Muscle layer of colon (tissue), 2 donors: Measurements from ENCODE around the gene CNN3.
A peak's percentile ranks its signal among the peaks of the same experiment; 100 is the strongest.

ENCODE experiments used
- H3K27ac ChIP-seq: one replicate; pipeline ENCODE4 v1.7.0; 2013; ENCODE audit warnings: low read depth, mild to moderate bottlenecking, low read length, moderate library complexity
- H3K27me3 ChIP-seq, 2 donors: one replicate each; pipeline ENCODE4 v1.7.0; 2013; ENCODE audit warnings: low read length in 2 of 2, mild to moderate bottlenecking in 2 of 2; ENCODE audit not compliant: insufficient read depth in 2 of 2, control insufficient read depth in 1 of 2
- H3K36me3 ChIP-seq: one replicate; pipeline ENCODE4 v1.7.0; 2013; ENCODE audit warnings: mild to moderate bottlenecking, low read length; ENCODE audit not compliant: insufficient read depth
- H3K4me1 ChIP-seq: one replicate; pipeline ENCODE4 v1.7.0; 2013; ENCODE audit warnings: mild to moderate bottlenecking, low read length; ENCODE audit not compliant: insufficient read depth
- H3K4me3 ChIP-seq, 2 donors: one replicate each; pipeline ENCODE4 v1.7.0; 2013; ENCODE audit warnings: low read length in 2 of 2, low read depth in 1 of 2, mild to moderate bottlenecking in 1 of 2, moderate library complexity in 1 of 2
- H3K9ac ChIP-seq: one replicate; pipeline ENCODE4 v1.7.0; 2013; ENCODE audit warnings: low read length
- H3K9me3 ChIP-seq: one replicate; pipeline ENCODE4 v1.7.0; 2013; ENCODE audit warnings: mild to moderate bottlenecking, low read length
- donor health status: abdominal sarcoma.
- donor health status: Adenocarcinoma of cecum.

The CNN3 gene

DNA sequence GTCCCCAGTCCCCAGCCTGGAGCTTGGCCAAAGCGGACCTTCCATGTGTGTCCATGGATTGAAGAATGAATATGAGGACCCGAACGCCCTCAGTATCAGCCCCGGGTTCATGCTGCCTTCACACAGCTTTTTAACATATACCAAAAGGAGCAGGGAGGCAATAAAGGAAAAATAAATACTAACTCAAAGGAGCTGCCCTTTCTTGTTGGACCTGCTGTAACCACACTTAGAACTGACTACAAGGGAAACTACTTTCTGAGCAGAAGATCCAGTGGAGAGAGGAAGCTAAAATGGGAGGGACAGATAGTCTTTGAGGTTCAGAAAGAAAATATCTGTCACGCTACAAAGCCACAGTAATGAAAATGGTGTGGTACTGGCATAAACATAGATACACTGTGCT lies 48.6 kb downstream of the CNN3 start:
- Histone ChIP-seq H3K36me3 (no peaks in the 10 kb centered on the region), H3K9ac (no peak overlapping the region), H3K27me3 (no peaks in the 10 kb centered on the region), H3K4me3 (no peak overlapping the region), H3K27ac (no peak overlapping the region), H3K4me1 (peaks cover 13% of the 10 kb centered on the region), H3K9me3 (no peaks in the 10 kb centered on the region)

DNA sequence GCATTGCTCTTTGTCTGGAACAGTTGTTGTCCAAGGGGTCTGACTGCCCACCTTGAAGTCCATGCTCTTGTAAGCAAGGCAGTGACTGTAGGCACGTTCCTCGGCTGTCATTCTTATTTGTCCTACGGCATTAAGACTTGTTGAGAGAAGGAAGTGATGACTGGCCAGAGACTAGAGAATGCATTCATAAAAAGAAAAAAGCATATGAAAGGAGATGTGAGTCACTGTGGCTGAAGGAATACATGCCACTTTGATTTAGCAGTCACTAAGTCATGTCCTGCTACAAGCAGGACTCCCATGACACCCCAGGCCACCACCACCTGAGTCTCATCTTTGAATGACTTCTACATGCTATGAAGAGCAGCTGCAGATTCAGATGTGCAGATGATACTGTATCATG lies 50.5 kb downstream of the CNN3 start:
- no peak overlapping the region for H3K4me3 ChIP-seq
- H3K27ac ChIP-seq: no peak overlapping the region
- no peak overlapping the region for H3K9ac ChIP-seq
- H3K36me3 ChIP-seq: no peaks in the 10 kb centered on the region
- peaks cover 18% of the 10 kb centered on the region for H3K4me1 ChIP-seq
- H3K27me3 ChIP-seq: no peaks in the 10 kb centered on the region
- no peaks in the 10 kb centered on the region for H3K9me3 ChIP-seq

DNA sequence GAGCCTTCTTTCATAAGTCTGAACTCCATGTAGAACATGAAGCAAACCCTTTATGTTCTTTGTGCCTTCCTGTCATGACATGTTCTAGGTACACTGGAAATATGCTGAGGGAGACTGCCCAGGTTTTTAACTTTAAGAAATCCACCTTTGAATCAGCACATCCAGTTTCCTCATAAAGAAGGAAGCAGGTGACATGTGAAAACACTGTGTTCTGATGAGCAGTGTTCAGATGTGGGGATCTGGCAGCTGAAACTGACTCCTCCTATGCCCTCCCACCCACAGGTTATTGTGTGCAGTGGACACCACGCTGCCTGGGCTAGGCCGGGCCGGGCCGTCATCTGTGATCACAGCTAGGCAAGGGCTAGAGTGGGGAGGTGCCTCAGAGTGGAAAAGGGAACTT lies 51.1 kb downstream of the CNN3 start:
- Histone ChIP-seq H3K9ac (no peak overlapping the region), H3K27ac (no peak overlapping the region), H3K4me3 (no peak overlapping the region), H3K27me3 (no peaks in the 10 kb centered on the region), H3K4me1 (peaks cover 18% of the 10 kb centered on the region), H3K9me3 (no peaks in the 10 kb centered on the region), H3K36me3 (no peaks in the 10 kb centered on the region)

DNA sequence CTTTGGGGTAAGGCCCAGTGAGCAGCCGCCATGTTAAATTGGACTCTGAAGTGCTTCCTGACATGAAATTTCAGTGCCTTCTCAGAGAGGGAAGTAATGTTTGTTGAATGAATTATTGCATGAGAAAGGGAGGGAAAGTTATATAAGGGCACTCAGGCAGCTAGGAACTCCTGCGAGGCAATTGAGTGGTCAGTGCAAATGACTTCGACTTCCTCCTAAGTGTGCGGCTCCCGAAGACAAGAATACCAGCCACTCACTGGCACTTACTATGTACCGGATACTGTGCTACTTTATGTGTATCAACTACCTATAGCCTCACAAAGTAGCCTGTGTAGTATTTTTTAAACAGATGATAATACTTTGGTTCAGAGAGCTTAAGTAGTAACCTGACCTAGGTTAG lies 52.5 kb downstream of the CNN3 start:
- Histone ChIP-seq H3K27me3 (no peaks in the 10 kb centered on the region), H3K4me1 (peaks cover 18% of the 10 kb centered on the region), H3K27ac (peak overlapping the region; percentile 62), H3K9ac (no peak overlapping the region), H3K4me3 (no peak overlapping the region), H3K9me3 (no peaks in the 10 kb centered on the region), H3K36me3 (no peaks in the 10 kb centered on the region)

DNA sequence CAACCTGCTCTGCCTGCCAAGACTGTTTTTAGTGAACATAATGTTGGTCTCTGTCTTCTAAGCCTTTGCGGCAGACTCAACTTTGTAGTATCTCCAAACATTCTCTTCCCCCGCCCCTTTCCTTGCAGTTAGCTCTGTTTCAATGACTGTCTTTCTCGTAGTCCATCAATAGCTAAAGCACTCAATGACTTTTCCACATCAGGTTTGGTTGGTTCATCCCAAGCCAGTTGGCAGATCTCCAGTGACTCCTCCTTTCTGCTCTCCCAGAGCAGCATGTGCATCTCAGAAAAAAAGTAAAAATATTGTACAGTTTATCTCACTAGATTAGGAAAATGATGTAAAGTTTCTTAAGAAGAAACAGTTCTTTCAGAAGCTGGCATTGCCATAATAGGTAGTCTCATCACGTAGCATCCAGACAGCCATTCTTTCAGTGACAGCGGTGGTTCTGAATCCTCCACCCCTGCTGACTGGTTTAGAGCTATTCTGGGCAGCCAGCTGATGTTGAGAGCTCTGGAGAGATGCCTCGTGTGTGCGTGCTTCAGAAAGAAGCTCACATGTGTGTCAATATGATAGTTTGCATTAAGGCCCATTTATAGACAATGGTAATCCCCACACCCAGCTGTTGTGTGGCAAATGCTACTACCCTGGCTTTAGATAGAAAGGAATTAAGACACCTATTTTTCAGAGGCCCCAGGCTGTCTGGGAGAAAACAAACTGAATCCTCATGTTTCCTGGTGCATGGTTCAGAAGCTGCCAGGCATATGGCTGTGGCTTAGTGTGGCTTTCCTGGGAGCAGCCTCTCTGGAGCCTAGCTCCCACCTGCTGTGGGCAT lies 53.2 kb downstream of the CNN3 start:
- Histone ChIP-seq H3K27ac (peak overlapping the region; percentile 62), H3K4me3 (no peak overlapping the region), H3K9me3 (no peaks in the 10 kb centered on the region), H3K4me1 (peaks cover 18% of the 10 kb centered on the region), H3K9ac (no peak overlapping the region), H3K27me3 (no peaks in the 10 kb centered on the region), H3K36me3 (no peaks in the 10 kb centered on the region)

DNA sequence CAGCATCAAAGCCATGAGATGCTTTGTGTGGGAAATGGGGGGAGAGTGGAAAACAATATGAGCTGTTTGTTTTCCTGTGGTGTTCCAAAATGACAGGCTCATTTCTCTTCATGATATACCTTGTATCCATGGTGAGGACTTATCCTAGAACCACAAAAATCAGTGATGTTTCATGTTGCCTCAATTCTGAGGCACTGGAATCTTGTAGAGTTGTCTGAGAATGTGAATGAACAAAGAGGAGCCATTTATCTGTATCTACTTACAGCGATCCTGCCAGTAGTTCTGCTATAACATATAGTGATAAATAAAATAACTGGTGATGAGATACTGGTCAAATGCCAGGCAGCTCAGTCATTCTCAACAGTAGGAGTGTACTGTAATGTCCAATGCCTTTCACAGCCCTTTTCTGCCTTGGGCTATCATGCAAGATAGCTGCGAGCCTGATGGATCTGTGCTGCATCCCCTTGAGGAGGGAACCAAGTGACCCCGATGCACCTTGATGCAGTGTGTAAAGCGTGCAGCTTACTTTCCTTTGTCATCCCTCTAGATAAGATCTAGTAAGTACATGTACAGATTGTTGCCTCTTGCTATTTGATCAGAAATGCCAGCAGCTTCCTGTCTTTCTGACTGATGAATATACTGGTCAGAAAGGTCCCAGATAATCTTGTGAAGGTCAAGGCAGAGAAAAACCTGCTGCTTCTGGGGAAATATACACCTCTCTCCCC lies 54.0 kb downstream of the CNN3 start:
- Histone ChIP-seq H3K9ac (no peak overlapping the region), H3K4me1 (peaks cover 18% of the 10 kb centered on the region), H3K36me3 (no peaks in the 10 kb centered on the region), H3K27ac (no peak overlapping the region), H3K9me3 (no peaks in the 10 kb centered on the region), H3K4me3 (no peak overlapping the region), H3K27me3 (no peaks in the 10 kb centered on the region)

DNA sequence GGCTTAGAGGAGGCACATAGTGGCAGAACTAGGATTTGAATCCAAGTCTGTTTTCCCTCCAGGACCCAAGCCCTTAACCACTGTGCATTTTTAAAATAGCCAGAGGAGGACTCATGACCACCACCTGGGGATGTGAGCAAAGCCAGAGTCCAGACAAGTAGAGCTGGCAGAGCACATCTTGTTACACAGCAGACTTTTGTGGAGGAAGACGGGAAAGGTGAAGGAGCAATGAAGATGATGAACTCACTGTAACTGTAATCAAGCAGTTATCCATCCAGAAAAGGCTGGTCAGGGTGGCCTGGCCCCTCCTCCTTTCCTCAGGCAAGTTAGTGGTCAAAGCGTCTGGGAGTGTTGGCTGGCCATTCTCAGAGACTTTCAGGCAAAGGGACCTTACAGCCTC lies 55.9 kb downstream of the CNN3 start:
- Histone ChIP-seq H3K27ac (no peak overlapping the region), H3K4me3 (no peak overlapping the region), H3K4me1 (peaks cover 30% of the 10 kb centered on the region), H3K27me3 (no peaks in the 10 kb centered on the region), H3K36me3 (no peaks in the 10 kb centered on the region), H3K9me3 (no peaks in the 10 kb centered on the region), H3K9ac (no peak overlapping the region)

DNA sequence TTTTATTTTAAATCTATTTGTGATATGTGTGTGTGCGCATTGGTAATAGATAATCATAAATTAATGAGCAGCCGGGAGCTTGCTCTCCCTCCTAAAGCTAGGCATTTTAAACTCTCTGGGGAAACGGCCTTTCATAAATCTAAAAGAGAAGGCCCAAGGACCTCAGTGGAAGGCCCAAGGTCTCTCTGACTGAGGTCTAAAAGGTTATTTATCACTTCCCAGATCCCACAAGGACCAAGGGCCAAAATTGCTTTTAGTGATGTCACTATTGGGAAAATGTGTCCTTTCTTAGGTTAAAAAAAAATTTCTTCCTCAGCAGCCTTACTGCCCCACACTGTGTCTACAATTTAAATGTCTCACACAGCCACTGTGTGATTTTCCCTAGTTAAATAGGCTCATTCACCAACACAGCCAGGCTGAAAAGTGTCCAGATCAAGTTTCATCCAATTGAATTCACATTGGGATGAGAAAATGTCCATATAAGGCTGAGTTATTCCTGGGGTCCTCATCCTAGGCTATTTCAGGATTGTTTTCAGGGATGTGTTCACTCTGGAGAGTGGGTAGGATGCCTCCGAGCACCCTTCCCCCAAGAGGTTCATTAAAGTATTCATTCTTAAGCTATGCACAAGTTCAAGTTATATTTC lies 60.6 kb downstream of the CNN3 start:
- peak overlapping the region; percentile 92 for H3K27ac ChIP-seq
- no peak overlapping the region for H3K4me3 ChIP-seq
- no peaks in the 10 kb centered on the region for H3K9me3 ChIP-seq
- no peaks in the 10 kb centered on the region for H3K27me3 ChIP-seq
- H3K36me3 ChIP-seq: no peaks in the 10 kb centered on the region
- H3K4me1 ChIP-seq: peaks cover 50% of the 10 kb centered on the region
- H3K9ac ChIP-seq: no peak overlapping the region

DNA sequence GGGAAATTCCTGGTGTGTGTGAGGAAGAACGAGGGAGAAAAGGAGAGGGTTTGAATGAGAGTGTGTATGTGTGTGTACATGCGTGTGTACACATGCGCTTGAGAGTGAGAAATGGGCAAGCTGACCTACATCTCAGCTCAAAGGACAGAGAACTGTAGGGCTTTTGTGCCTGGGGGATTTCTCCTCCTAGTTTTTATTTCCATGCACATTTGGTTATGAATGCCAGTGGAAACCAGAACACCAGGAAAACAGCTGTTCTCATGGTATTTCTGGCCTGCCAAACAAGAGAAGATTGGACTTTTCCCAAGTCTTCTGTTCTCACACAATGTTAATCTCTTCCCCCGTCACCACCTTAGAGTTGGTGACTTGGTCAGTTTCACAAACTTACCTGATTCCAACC lies 61.5 kb downstream of the CNN3 start:
- no peak overlapping the region for H3K9ac ChIP-seq
- no peaks in the 10 kb centered on the region for H3K27me3 ChIP-seq
- peaks cover 50% of the 10 kb centered on the region for H3K4me1 ChIP-seq
- no peak overlapping the region for H3K4me3 ChIP-seq
- no peaks in the 10 kb centered on the region for H3K36me3 ChIP-seq
- peak overlapping the region; percentile 92 for H3K27ac ChIP-seq
- H3K9me3 ChIP-seq: no peaks in the 10 kb centered on the region

DNA sequence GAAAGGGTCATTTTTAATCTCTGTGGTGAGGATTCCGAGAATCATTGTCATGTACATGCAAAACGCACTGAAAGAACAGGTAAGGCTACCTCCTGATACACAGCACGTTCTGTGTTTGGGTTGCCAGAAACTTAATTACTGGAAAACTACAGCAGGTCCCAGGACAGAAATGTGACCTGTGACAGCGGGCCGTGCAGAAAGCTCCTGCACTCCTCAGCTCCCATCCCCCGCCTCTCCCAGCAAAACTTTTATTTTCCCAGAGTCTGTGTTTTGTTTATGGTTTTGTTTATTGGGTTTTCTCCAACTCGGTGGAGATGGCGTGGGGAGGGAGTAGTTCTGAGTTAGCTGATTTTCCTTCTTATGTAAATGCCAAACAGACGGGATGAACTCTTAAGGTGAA lies 62.1 kb downstream of the CNN3 start:
- Histone ChIP-seq H3K9ac (peak overlapping the region; percentile 16), H3K27ac (peak overlapping the region; percentile 92), H3K36me3 (no peaks in the 10 kb centered on the region), H3K4me3 (peak overlapping the region in 1 of 2 donors; percentile 14), H3K9me3 (no peaks in the 10 kb centered on the region), H3K27me3 (no peaks in the 10 kb centered on the region), H3K4me1 (peaks cover 50% of the 10 kb centered on the region)

DNA sequence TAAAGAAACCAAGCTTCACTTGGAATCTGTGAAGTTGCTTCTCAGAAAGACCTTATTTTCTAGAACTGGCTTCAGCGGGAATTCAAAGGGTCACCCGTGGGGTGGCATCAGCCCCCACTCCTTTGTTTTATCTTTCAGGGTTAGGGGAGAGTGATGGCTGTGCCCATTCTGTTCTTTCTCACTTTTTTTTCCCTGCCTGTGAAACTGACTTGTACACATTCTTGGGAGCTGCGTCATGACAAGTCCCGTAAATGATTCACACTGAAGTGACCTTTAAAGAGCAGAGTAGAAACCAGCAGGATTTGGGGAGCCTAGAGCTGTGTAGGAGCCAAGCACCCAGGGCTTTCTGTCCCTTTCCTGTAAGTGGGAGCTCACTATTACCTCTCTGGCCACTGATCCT lies 63.0 kb downstream of the CNN3 start:
- Histone ChIP-seq H3K9ac (peak overlapping the region; percentile 16), H3K27ac (peak overlapping the region; percentile 92), H3K4me1 (peaks cover 50% of the 10 kb centered on the region), H3K27me3 (no peaks in the 10 kb centered on the region), H3K4me3 (peak overlapping the region in 1 of 2 donors; percentile 14), H3K36me3 (no peaks in the 10 kb centered on the region), H3K9me3 (no peaks in the 10 kb centered on the region)
